A549 (cell line): ENCODE results near the gene FAAP100.
A peak's percentile ranks its signal among the peaks of the same experiment; 100 is the strongest.

ENCODE experiments used
- CTCF ChIP-seq: fragments of >200 bp; sonication (Bioruptor Twin); formaldehyde crosslinking; IDR thresholded peaks from 3 replicates; pipeline ENCODE4 v1.5.1; 2016
- FOSL2 ChIP-seq, 2 experiments: fragments of 450-650 bp in 1 of 2; fragments of >200 bp in 1 of 2; sonication (Bioruptor Twin) in 1 of 2; formaldehyde crosslinking; IDR thresholded peaks; 2 replicates each; pipeline versions ENCODE4 v1.5.0 to v1.6.1; 2016 to 2020; ENCODE audit warnings: mild to moderate bottlenecking in 1 of 2, moderate library complexity in 1 of 2
- KDM1A ChIP-seq: fragments of 200-600 bp; sonication (generic); IDR thresholded peaks from 2 replicates; pipeline ENCODE4 v1.6.1; 2016; ENCODE audit warnings: low read depth, mild to moderate bottlenecking
- PHF8 ChIP-seq: fragments of 200-600 bp; sonication (generic); IDR thresholded peaks from 2 replicates; pipeline ENCODE4 v1.6.1; 2016; ENCODE audit warnings: low read depth, mild to moderate bottlenecking, antibody characterized with exemption, moderate library complexity, borderline replicate concordance
- POLR2A ChIP-seq: IDR thresholded peaks from 2 replicates; pipeline ENCODE4 v1.6.1; 2012; ENCODE audit warnings: mild to moderate bottlenecking, low read length
- RAD21 ChIP-seq, 2 experiments: fragments of >200 bp in 1 of 2; sonication (Bioruptor Twin) in 1 of 2; formaldehyde crosslinking in 1 of 2; IDR thresholded peaks in 1 of 2; conservative IDR thresholded peaks in 1 of 2; 2 replicates in 1 of 2; 3 replicates in 1 of 2; pipeline ENCODE4 v1.6.1; 2012 to 2018; ENCODE audit warnings: inconsistent platforms in 1 of 2
- SMC3 ChIP-seq: fragments of >200 bp; sonication (Bioruptor Twin); formaldehyde crosslinking; IDR thresholded peaks from 3 replicates; pipeline ENCODE4 v1.6.1; 2018; ENCODE audit warnings: inconsistent platforms
- SREBF2 ChIP-seq: fragments of 450-650 bp; IDR thresholded peaks from 2 replicates; pipeline ENCODE4 v1.6.1; 2014; ENCODE audit warnings: mild to moderate bottlenecking, moderate library complexity
- USF2 ChIP-seq: fragments of 450-650 bp; IDR thresholded peaks from 2 replicates; pipeline ENCODE4 v1.6.1; 2014; ENCODE audit warnings: antibody characterized with exemption
- ZFP36 ChIP-seq: fragments of 450-650 bp; IDR thresholded peaks from 2 replicates; pipeline ENCODE4 v1.6.1; 2014; ENCODE audit warnings: borderline replicate concordance; ENCODE audit not compliant: partially characterized antibody
- TF ChIP-seq, protein P1 (sequence below): IDR thresholded peaks from 2 replicates; pipeline ENCODE4 v1.6.1; 2012

GRCh38 chr17:81491181-81491581 is 61.0 kb downstream of the FAAP100 start:
- no peak for TF ChIP-seq CTCF
- TF ChIP-seq USF2, result peak; percentile 38; the same call in 1 of the 2 replicates
- no peak for TF ChIP-seq POLR2A
- no peak for TF ChIP-seq RAD21 (conservative IDR thresholded peaks at IDR 0.05 in 1 of 2, IDR thresholded peaks at IDR 0.05 in 1 of 2)
- TF ChIP-seq SMC3, result no peak
- TF ChIP-seq KDM1A, result no peak
- no peak for TF ChIP-seq SREBF2
- TF ChIP-seq, protein P1, sequence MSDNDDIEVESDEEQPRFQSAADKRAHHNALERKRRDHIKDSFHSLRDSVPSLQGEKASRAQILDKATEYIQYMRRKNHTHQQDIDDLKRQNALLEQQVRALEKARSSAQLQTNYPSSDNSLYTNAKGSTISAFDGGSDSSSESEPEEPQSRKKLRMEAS, result no peak
- no peak for TF ChIP-seq ZFP36
- no peak for TF ChIP-seq FOSL2 (IDR thresholded peaks at IDR 0.05)
- no peak for TF ChIP-seq FOSL2 (CRISPR knock-in tag; IDR thresholded peaks at IDR 0.05)
- no peak for TF ChIP-seq PHF8
